Measurements from ENCODE around the gene TEAD4. TPM values are rescaled to one million over a fixed set of nuclear protein-coding genes. Genes with fewer than 3 reads are reported as not detected.

Gene TEAD4
- total and polyA plus RNA-seq, 8 donors, result 17.4 to 43.8 (median 29.5) TPM

DNA sequence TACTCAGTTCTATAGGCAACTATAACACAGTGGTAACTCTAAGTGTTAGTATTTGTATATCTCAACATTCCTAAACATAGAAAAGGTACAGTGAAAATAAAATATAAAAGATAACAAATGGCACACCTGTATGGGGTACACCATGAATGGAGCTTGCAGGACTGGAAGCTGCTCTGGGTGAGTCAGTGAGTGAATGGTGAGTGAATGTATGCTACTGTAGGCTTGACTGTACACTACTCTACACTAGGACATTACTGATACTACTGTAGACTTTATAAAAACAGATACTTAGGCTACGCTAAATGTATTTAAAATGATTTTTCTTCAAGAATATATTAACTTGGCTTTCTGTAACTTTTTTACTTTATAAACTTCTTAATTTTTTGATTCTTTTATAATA is 25.5 kb downstream of the TEAD4 start:
- TF ChIP-seq, protein P1, sequence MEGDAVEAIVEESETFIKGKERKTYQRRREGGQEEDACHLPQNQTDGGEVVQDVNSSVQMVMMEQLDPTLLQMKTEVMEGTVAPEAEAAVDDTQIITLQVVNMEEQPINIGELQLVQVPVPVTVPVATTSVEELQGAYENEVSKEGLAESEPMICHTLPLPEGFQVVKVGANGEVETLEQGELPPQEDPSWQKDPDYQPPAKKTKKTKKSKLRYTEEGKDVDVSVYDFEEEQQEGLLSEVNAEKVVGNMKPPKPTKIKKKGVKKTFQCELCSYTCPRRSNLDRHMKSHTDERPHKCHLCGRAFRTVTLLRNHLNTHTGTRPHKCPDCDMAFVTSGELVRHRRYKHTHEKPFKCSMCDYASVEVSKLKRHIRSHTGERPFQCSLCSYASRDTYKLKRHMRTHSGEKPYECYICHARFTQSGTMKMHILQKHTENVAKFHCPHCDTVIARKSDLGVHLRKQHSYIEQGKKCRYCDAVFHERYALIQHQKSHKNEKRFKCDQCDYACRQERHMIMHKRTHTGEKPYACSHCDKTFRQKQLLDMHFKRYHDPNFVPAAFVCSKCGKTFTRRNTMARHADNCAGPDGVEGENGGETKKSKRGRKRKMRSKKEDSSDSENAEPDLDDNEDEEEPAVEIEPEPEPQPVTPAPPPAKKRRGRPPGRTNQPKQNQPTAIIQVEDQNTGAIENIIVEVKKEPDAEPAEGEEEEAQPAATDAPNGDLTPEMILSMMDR (IDR thresholded peaks at IDR 0.05), result no peak
- H3K27ac ChIP-seq, result no peak overlapping the region
- no peak overlapping the region for H3K4me3 ChIP-seq
- H3K27me3 ChIP-seq, result no peaks in the 10 kb centered on the region
- FAIRE-seq, result no peak
- ATAC-seq, result no peak
- H3K4me1 ChIP-seq, result peaks cover 6 to 18% (median 14%) of the 10 kb centered on the region in 3 donors
- WGBS, 2 donors, result 97 to 100% methylated on average over 1 of the region's 1 CpG
- no peaks in the 10 kb centered on the region for H3K9me3 ChIP-seq
- intact Hi-C loops (cut with DNase I), result no loop called here
- DNase-seq, result no peak
- no peaks in the 10 kb centered on the region for H3K36me3 ChIP-seq

DNA sequence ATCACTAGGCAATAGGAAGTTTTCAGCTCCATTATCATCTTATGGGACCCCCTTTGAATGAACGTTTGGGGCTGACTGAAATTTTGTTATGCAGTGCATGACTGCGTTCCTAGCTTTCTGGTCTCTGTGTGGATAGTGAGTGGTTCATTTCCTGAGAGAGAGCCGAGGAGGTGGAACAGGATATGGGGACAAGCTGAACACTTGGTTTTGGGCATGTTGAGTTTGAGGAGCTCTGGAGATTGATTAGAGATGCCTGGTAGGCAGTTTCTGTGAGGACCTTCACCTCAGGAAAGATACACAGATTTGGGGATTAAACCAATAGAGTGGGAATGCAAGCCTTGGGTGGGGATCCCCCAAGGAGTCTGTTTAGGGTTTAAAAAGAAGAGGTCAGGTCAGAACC is 27.7 kb downstream of the TEAD4 start:
- Histone ChIP-seq H3K27ac (no peak overlapping the region), H3K36me3 (no peaks in the 10 kb centered on the region), H3K4me3 (no peak overlapping the region), H3K9me3 (no peaks in the 10 kb centered on the region), H3K4me1 (peaks cover 3 to 12% (median 9%) of the 10 kb centered on the region in 3 donors), H3K27me3 (no peaks in the 10 kb centered on the region)
- intact Hi-C loops (cut with DNase I), result no loop called here
- 76 to 81% methylated on average over 3 of the region's 3 CpGs for WGBS, 2 donors
- ATAC-seq, result no peak
- no peak for DNase-seq
- FAIRE-seq, result no peak
- TF ChIP-seq, protein P1 (IDR thresholded peaks at IDR 0.05), result no peak

DNA sequence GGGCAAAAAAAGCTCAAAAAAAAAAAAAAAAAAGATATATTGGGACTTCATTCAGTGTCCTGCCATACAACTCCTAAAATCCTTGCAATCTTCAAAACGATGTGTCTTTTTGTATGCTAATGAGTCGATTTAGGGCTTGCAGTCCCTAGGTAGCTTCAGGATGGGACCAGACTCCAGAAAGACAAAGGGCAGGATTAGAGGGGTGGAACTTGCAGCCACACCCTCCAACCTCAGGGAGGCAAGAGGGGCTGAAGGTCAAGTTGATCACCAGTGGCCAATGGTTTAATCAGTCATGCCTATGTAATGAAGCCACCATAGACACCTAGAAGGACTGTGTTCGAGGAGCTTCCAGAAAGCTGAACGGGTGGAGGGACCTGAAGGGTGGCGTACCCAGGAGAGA is 29.3 kb downstream of the TEAD4 start:
- FAIRE-seq (no peak), ATAC-seq (no peak), DNase-seq (no peak)
- Histone ChIP-seq H3K27me3 (no peaks in the 10 kb centered on the region), H3K4me1 (no peaks in the 10 kb centered on the region), H3K9me3 (no peaks in the 10 kb centered on the region), H3K4me3 (no peak overlapping the region), H3K27ac (no peak overlapping the region), H3K36me3 (no peaks in the 10 kb centered on the region)
- intact Hi-C loops (cut with DNase I), result no loop called here
- TF ChIP-seq, protein P1 (IDR thresholded peaks at IDR 0.05), result no peak
- WGBS, 2 donors, result 96 to 99% methylated on average over 5 of the region's 5 CpGs

DNA sequence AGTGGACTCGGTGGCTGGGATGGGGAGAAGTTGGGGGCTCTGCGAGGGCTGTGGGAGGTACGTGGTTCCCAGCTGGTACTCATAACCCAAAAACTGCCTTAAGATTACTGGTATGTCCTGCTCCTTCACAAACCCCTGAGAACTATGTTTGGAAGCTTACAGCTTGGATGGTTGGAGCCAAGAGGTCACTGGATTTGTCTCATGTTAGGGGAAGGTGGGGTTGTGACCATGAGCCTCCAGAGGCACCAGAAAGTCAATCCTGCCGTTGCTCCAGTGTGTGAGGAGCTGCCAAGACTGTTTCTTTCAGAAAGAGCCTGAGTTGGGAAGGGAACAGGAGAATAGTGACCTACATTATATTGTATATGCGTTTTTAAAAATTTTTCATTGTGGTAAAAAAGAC is 33.5 kb downstream of the TEAD4 start:
- 76 to 77% methylated on average over 5 of the region's 5 CpGs for WGBS, 2 donors
- TF ChIP-seq, protein P1 (IDR thresholded peaks at IDR 0.05), result no peak
- DNase-seq, result no peak
- Histone ChIP-seq H3K36me3 (peaks cover 0 to 6% (median 0%) of the 10 kb centered on the region in 3 donors), H3K4me1 (no peaks in the 10 kb centered on the region), H3K27me3 (no peaks in the 10 kb centered on the region), H3K9me3 (no peaks in the 10 kb centered on the region), H3K4me3 (no peak overlapping the region), H3K27ac (no peak overlapping the region)
- FAIRE-seq, result no peak
- no peak for ATAC-seq
- intact Hi-C loops (cut with DNase I), result no loop called here

DNA sequence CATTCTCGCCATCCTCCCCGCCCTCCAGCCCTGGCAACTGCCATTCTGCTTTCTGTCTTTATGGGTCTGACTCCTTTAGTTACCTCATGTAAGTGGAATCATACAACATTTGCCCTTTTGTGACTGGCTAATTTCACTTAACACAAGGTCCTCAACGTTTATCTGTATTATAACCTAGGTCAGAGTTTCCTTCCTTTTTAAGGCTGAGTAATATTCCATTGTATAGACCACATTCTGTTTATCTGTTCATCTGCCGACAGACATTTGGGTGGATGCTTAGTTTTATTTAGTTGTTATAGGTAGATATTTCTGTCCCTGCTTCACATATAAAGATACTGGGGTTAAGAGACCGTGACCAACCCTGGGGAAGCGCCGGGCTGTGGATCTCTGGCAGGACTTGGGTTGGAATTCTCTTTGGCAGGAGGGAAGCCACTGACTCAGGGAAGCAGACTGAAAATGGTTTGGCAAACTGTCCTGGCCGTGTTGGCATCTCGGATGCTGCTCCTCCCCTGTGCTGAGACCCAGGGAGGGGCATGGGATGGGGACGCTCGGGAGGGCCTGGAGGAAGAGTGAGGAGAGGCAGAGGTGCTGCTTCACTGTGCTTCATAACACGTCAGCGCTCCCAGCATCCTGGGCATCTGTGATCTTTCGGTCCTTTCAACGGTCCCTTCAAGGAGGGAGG is 38.9 kb downstream of the TEAD4 start:
- intact Hi-C loops (cut with DNase I), result no loop called here

More for the DNA sequence above, 38.9 kb downstream of the TEAD4 start:
- WGBS, 2 donors, result 79 to 92% methylated on average over 15 of the region's 15 CpGs
- peaks cover 0 to 6% (median 0%) of the 10 kb centered on the region in 3 donors for H3K36me3 ChIP-seq
- no peaks in the 10 kb centered on the region for H3K9me3 ChIP-seq
- DNase-seq (peak in 1 of 6 donors; percentile 26), ATAC-seq (no peak), FAIRE-seq (no peak)
- no peaks in the 10 kb centered on the region for H3K27me3 ChIP-seq
- H3K4me1 ChIP-seq, result peaks cover 16 to 45% (median 28%) of the 10 kb centered on the region in 3 donors
- no peak overlapping the region for H3K4me3 ChIP-seq
- peak overlapping the region; percentile 76 to 84 (median 80) for H3K27ac ChIP-seq
- TF ChIP-seq, protein P1 (IDR thresholded peaks at IDR 0.05), result no peak
